Endothelial cell of umbilical vein (primary cell): ENCODE results near the gene SPDEF. TPM values are rescaled to one million over a fixed set of nuclear protein-coding genes. Genes with fewer than 3 reads are reported as not detected.

Experiments
- BruUV-seq: library from RNA; stranded (reverse); fragments of 400-500 nt; replicated peaks from 2 replicates; lab custom pipeline; 2021; lab: Mats Ljungman, UMichigan
- CTCF ChIA-PET: fragments of 300-600, 350-600 bp; sonication (Branson Sonifier 250); formaldehyde crosslinking; loops from one replicate; lab custom pipeline; 2021; ENCODE audit warnings: antibody characterized with exemption, inconsistent platforms; lab: Charles Lee
- POLR2A ChIA-PET: fragments of 300-600, 350-600 bp; sonication (Branson Sonifier 250); formaldehyde crosslinking; loops from one replicate; lab custom pipeline; 2021; ENCODE audit warnings: antibody characterized with exemption, inconsistent platforms; lab: Charles Lee
- DNase-seq: peaks from one replicate; pipeline ENCODE4 v3.0.0-alpha.2; 2011; ENCODE audit warnings: low read depth, low spot score
- FAIRE-seq: peaks from 2 replicates; lab custom pipeline; 2011; peaks lifted over from hg19 to GRCh38; lab: Jason Lieb, UNC
- H2AFZ ChIP-seq: 2 replicates; pipeline ENCODE4 v1.6.0; 2012; ENCODE audit warnings: low read depth, low read length, control low read depth, inconsistent platforms
- H3K27ac ChIP-seq: 2 replicates; pipeline ENCODE4 v1.5.1; 2011; ENCODE audit warnings: low read depth, mild to moderate bottlenecking, control low read depth, low read length, moderate library complexity; ENCODE audit not compliant: insufficient read depth
- H3K27me3 ChIP-seq, 2 experiments: 2 replicates each; pipeline versions ENCODE4 v1.6.0 to v1.6.1; 2011; ENCODE audit warnings: low read length in 2 of 2, mixed read lengths in 1 of 2; ENCODE audit not compliant: control insufficient read depth in 2 of 2, insufficient read depth in 2 of 2
- H3K36me3 ChIP-seq, 2 experiments: 2 replicates in 1 of 2; 3 replicates in 1 of 2; pipeline ENCODE4 v1.5.1; 2011; ENCODE audit warnings: low read length in 2 of 2, mild to moderate bottlenecking in 1 of 2, moderate library complexity in 1 of 2; ENCODE audit not compliant: control insufficient read depth in 2 of 2, insufficient read depth in 2 of 2; ENCODE audit errors: extremely low read depth in 1 of 2
- H3K4me1 ChIP-seq: 3 replicates; pipeline ENCODE4 v1.5.1; 2011; ENCODE audit warnings: mild to moderate bottlenecking, low read length; ENCODE audit not compliant: control insufficient read depth, insufficient read depth; ENCODE audit errors: extremely low read depth
- H3K4me2 ChIP-seq: 2 replicates; pipeline ENCODE4 v1.6.1; 2011; ENCODE audit warnings: low read length, control low read depth, mixed read lengths; ENCODE audit not compliant: insufficient read depth
- H3K4me3 ChIP-seq, 3 experiments: fragments of 200-600 bp in 1 of 3; sonication (generic), shearing (Covaris generic) in 1 of 3; replicated peaks in 1 of 3; 2 replicates each; pipeline ENCODE4 v1.5.1; 2011 to 2016; ENCODE audit warnings: control low read depth in 3 of 3, low read length in 3 of 3, mild to moderate bottlenecking in 2 of 3, inconsistent platforms in 1 of 3, low read depth in 1 of 3, moderate library complexity in 1 of 3; ENCODE audit not compliant: insufficient read depth in 1 of 3
- H3K79me2 ChIP-seq: 2 replicates; pipeline ENCODE4 v1.6.0; 2012; ENCODE audit warnings: low read length, inconsistent platforms; ENCODE audit not compliant: control insufficient read depth, insufficient read depth
- H3K9ac ChIP-seq: replicated peaks from 2 replicates; pipeline ENCODE3; 2011; ENCODE audit warnings: low read length, control low read depth; ENCODE audit not compliant: insufficient read depth; ENCODE audit errors: extremely low read depth
- H3K9me1 ChIP-seq: replicated peaks from 3 replicates; pipeline ENCODE4 v1.6.0; 2011; ENCODE audit warnings: mild to moderate bottlenecking, low read length; ENCODE audit not compliant: control insufficient read depth, insufficient read depth; ENCODE audit errors: extremely low read depth
- H3K9me3 ChIP-seq: replicated peaks from 2 replicates; pipeline ENCODE4 v1.5.1; 2012; ENCODE audit warnings: low read length, inconsistent platforms; ENCODE audit not compliant: control insufficient read depth, insufficient read depth
- H4K20me1 ChIP-seq: replicated peaks from 2 replicates; pipeline ENCODE3; 2011; ENCODE audit warnings: mild to moderate bottlenecking, low read length; ENCODE audit not compliant: control insufficient read depth, insufficient read depth; ENCODE audit errors: extremely low read depth
- EZH2 ChIP-seq: IDR thresholded peaks from 2 replicates; pipeline ENCODE4 v1.6.1; 2012; ENCODE audit warnings: borderline replicate concordance, low read depth, mild to moderate bottlenecking, moderate library complexity, low read length, inconsistent platforms; ENCODE audit not compliant: severe bottlenecking
- FOS ChIP-seq: IDR thresholded peaks from 2 replicates; pipeline ENCODE4 v1.6.1; 2011; ENCODE audit warnings: mild to moderate bottlenecking, low read length, moderate library complexity, borderline replicate concordance; ENCODE audit not compliant: insufficient read depth
- GATA2 ChIP-seq: IDR thresholded peaks from 2 replicates; pipeline ENCODE4 v1.7.0; 2011; ENCODE audit warnings: low read depth, mild to moderate bottlenecking, moderate library complexity, mixed read lengths, low read length; ENCODE audit not compliant: insufficient read length, insufficient read depth
- JUN ChIP-seq: IDR thresholded peaks from 2 replicates; pipeline ENCODE4 v1.6.1; 2011; ENCODE audit warnings: borderline replicate concordance, low read depth; ENCODE audit not compliant: insufficient read length, insufficient read depth
- MAX ChIP-seq: IDR thresholded peaks from 2 replicates; pipeline ENCODE4 v1.6.1; 2011; ENCODE audit not compliant: insufficient read depth, insufficient read length
- MYC ChIP-seq: IDR thresholded peaks from one replicate; pipeline ENCODE4 v1.6.1; 2011; ENCODE audit warnings: mild to moderate bottlenecking, low read depth, low read length
- POLR2A ChIP-seq: IDR thresholded peaks from 2 replicates; pipeline ENCODE4 v1.6.1; 2012; ENCODE audit warnings: low read depth, mild to moderate bottlenecking, control low read depth, low read length
- POLR2AphosphoS5 ChIP-seq: IDR thresholded peaks from 2 replicates; pipeline ENCODE4 v1.6.1; 2012; ENCODE audit warnings: low read depth, mild to moderate bottlenecking, control low read depth, low read length, moderate library complexity; ENCODE audit not compliant: insufficient read depth
- dilution Hi-C: fragments of 300-500 bp; cut with MboI; formaldehyde crosslinking; loops from one replicate; pipeline ENCODE4 v1.15.0; 2019; ENCODE audit warnings: low sequenced_read_pairs; ENCODE audit not compliant: extremely low pct_ligation_motif_present
- intact Hi-C: fragments of 100-400 bp; cut with micrococcal nuclease; formaldehyde crosslinking; loops from one replicate; pipeline ENCODE4 v1.10.0; 2022
- polyA plus RNA-seq, 4 experiments: library from polyadenylated mRNA; depleted of rRNA in 3 of 4; stranded (reverse) in 3 of 4; unstranded in 1 of 4; fragments of >200 nt; gene quantifications; 2 replicates each; pipeline versions ENCODE4 v1.2.1 to v1.2.3, GENCODE V29; 2011 to 2012; ENCODE audit warnings: missing spikeins in 1 of 4
- total RNA-seq: library from RNA; stranded (reverse); gene quantifications from 2 replicates; pipeline ENCODE4 v1.2.3, GENCODE V29; 2021
- TF ChIP-seq, protein P1 (sequence below), 2 donors: IDR thresholded peaks; 1 replicate in 1 of 2; 2 replicates in 1 of 2; pipeline ENCODE4 v1.5.1; 2011; ENCODE audit warnings: low read length in 2 of 2, mild to moderate bottlenecking in 2 of 2, moderate library complexity in 2 of 2, control low read depth in 1 of 2, inconsistent platforms in 1 of 2, low read depth in 1 of 2; ENCODE audit not compliant: insufficient read depth in 1 of 2; ENCODE audit errors: extremely low read depth in 1 of 2

Gene SPDEF
- total and polyA plus RNA-seq, 2 donors (not counting 3 experiments of a cell fraction or from before 2014, with no cell fraction given), result not detected

DNA sequence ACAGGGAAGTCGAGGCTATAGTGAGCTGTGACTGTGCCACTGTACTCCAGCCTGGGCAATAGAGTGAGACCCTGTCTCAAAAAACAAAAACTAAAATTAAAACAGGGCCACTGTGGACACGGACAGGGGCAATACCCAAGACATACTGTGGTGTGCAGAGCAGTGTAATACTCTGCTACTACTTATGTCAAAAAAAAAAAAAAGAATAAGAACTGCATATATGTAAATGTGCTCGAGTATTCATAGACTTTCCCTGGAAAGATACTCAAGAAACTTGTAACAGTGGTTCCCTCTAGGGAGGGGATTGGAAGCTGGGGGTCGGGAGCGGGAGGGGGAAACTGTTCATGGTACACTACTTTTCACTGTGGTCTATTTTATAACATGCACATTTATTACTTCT, 15.9 kb downstream of the SPDEF start:
- Histone ChIP-seq H3K9ac (no peak overlapping the region), H3K4me1 (peaks cover 6% of the 10 kb centered on the region), H3K36me3 (no peaks in the 10 kb centered on the region), H3K27me3 (no peaks in the 10 kb centered on the region), H3K9me1 (no peaks in the 10 kb centered on the region), H3K27ac (no peak overlapping the region), H4K20me1 (no peaks in the 10 kb centered on the region), H3K9me3 (no peaks in the 10 kb centered on the region), H3K4me3 (no peak overlapping the region), H3K4me2 (no peak overlapping the region), H2AFZ (no peak overlapping the region), H3K79me2 (no peaks in the 10 kb centered on the region)
- BruUV-seq, result no TSS peak
- DNase-seq (no peak), FAIRE-seq (no peak)
- intact Hi-C loops, result no loop called here
- CTCF ChIA-PET, result interaction anchor here (1.3 kb wide), 1 partner anchor 17 kb away, joined by 3 read pairs; no protein-coding TSS in a partner anchor
- POLR2A ChIA-PET, result no interaction called here
- no peak for TF ChIP-seq GATA2
- TF ChIP-seq, protein P1, sequence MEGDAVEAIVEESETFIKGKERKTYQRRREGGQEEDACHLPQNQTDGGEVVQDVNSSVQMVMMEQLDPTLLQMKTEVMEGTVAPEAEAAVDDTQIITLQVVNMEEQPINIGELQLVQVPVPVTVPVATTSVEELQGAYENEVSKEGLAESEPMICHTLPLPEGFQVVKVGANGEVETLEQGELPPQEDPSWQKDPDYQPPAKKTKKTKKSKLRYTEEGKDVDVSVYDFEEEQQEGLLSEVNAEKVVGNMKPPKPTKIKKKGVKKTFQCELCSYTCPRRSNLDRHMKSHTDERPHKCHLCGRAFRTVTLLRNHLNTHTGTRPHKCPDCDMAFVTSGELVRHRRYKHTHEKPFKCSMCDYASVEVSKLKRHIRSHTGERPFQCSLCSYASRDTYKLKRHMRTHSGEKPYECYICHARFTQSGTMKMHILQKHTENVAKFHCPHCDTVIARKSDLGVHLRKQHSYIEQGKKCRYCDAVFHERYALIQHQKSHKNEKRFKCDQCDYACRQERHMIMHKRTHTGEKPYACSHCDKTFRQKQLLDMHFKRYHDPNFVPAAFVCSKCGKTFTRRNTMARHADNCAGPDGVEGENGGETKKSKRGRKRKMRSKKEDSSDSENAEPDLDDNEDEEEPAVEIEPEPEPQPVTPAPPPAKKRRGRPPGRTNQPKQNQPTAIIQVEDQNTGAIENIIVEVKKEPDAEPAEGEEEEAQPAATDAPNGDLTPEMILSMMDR (IDR thresholded peaks at IDR 0.05; ENCODE audit: extremely low read depth in 1 of 2, insufficient read depth in 1 of 2, low read depth in 1 of 2, low read length in 2 of 2), result no peak
- TF ChIP-seq POLR2AphosphoS5, result no peak
- TF ChIP-seq EZH2, result no peak
- TF ChIP-seq MAX, result no peak
- no peak for TF ChIP-seq POLR2A
- no peak for TF ChIP-seq JUN
- TF ChIP-seq FOS, result no peak
- TF ChIP-seq MYC, result no peak
- dilution Hi-C loops, result no loop called here
